Left lung (tissue), 10 donors: ENCODE results near the gene SLC37A4. TPM values are rescaled to one million over a fixed set of nuclear protein-coding genes. Genes with fewer than 3 reads are reported as not detected.
"Not testable (repeated sequence)": the region's sequence is repeated elsewhere in the genome, so short reads cannot be mapped to it uniquely, and the experiment has no call there.

ENCODE experiments used
- ATAC-seq: fragments of 200-7000 bp; cut with Tn5 transposase; one replicate; pipeline ENCODE4 v1.9.1; 2020; ENCODE audit warnings: moderate library complexity
- DNase-seq, 4 donors: peaks; one replicate each; pipeline ENCODE4 v3.0.0-alpha.2; 2013 to 2020
- H3K27ac ChIP-seq, 2 donors: fragments of 200-600 bp; sonication (generic) in 1 of 2; one replicate each; pipeline versions ENCODE4 v1.5.0 to v1.8.0; 2020 to 2021
- H3K27me3 ChIP-seq, 2 donors: fragments of 200-600 bp; sonication (generic) in 1 of 2; one replicate each; pipeline versions ENCODE4 v1.5.0 to v1.8.0; 2020 to 2021
- H3K36me3 ChIP-seq, 2 donors: fragments of 200-600 bp; sonication (generic) in 1 of 2; one replicate each; pipeline versions ENCODE4 v1.5.0 to v1.8.0; 2020 to 2021
- H3K4me1 ChIP-seq, 2 donors: fragments of 200-600 bp; one replicate each; pipeline ENCODE4 v1.8.0; 2021
- H3K4me3 ChIP-seq, 2 donors: fragments of 200-600 bp; sonication (generic) in 1 of 2; one replicate each; pipeline versions ENCODE4 v1.5.0 to v1.8.0; 2020 to 2021; ENCODE audit warnings: mild to moderate bottlenecking in 1 of 2
- H3K9me3 ChIP-seq, 2 donors: fragments of 200-600 bp; sonication (generic) in 1 of 2; one replicate each; pipeline versions ENCODE4 v1.5.0 to v1.8.0; 2020 to 2021
- intact Hi-C, 2 donors: fragments of 100-400 bp; cut with DNase I; formaldehyde crosslinking; loops; one replicate each; pipeline versions ENCODE4 v1.11.2 to v1.14.2; 2022
- polyA plus RNA-seq, 6 donors: library from polyadenylated mRNA; unstranded; fragments of 120-200 nt; gene quantifications; one replicate each; pipeline ENCODE4 v1.2.1, GENCODE V29; 2013; ENCODE audit not compliant: insufficient read length in 6 of 6
- total RNA-seq, 2 donors: library from RNA; stranded (reverse); fragmentation: NEBNext Ultra II Directional; extraction: Animal tissue kit (Norgen Biotek cat#: 25700); gene quantifications; one replicate each; pipeline ENCODE4 v1.2.1, GENCODE V29; 2021
- TF ChIP-seq, protein P1 (sequence below), 2 donors: fragments of 200-600 bp; sonication (generic) in 1 of 2; IDR thresholded peaks; one replicate each; pipeline versions ENCODE4 v1.5.0 to v1.8.0; 2021; ENCODE audit warnings: antibody characterized with exemption in 2 of 2
- donor health status: DM: no; HTN: yes; CAD: no.
- donor health status: DM: no; HTN: no; CAD: no.

The SLC37A4 gene
- total and polyA plus RNA-seq, 8 donors, result 17.8 to 28.8 (median 25.5) TPM

- ATAC-seq (no peak), DNase-seq (no peak)
- peak overlapping the region in 1 of 2 donors; percentile 46 for H3K27ac ChIP-seq
- H3K4me1 ChIP-seq, result peaks cover 19 to 53% of the 10 kb centered on the region in 2 donors
- intact Hi-C loops, result no loop called here
- no peak overlapping the region for H3K4me3 ChIP-seq
- TF ChIP-seq, protein P1, sequence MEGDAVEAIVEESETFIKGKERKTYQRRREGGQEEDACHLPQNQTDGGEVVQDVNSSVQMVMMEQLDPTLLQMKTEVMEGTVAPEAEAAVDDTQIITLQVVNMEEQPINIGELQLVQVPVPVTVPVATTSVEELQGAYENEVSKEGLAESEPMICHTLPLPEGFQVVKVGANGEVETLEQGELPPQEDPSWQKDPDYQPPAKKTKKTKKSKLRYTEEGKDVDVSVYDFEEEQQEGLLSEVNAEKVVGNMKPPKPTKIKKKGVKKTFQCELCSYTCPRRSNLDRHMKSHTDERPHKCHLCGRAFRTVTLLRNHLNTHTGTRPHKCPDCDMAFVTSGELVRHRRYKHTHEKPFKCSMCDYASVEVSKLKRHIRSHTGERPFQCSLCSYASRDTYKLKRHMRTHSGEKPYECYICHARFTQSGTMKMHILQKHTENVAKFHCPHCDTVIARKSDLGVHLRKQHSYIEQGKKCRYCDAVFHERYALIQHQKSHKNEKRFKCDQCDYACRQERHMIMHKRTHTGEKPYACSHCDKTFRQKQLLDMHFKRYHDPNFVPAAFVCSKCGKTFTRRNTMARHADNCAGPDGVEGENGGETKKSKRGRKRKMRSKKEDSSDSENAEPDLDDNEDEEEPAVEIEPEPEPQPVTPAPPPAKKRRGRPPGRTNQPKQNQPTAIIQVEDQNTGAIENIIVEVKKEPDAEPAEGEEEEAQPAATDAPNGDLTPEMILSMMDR (IDR thresholded peaks at IDR 0.05), result no peak
- no peaks in the 10 kb centered on the region for H3K27me3 ChIP-seq
- no peaks in the 10 kb centered on the region for H3K9me3 ChIP-seq
- H3K36me3 ChIP-seq, result peaks cover 0 to 59% of the 10 kb centered on the region in 2 donors
Measured at GRCh38 chr11:119024430-119025098, 6.1 kb downstream of the SLC37A4 start.

DNA sequence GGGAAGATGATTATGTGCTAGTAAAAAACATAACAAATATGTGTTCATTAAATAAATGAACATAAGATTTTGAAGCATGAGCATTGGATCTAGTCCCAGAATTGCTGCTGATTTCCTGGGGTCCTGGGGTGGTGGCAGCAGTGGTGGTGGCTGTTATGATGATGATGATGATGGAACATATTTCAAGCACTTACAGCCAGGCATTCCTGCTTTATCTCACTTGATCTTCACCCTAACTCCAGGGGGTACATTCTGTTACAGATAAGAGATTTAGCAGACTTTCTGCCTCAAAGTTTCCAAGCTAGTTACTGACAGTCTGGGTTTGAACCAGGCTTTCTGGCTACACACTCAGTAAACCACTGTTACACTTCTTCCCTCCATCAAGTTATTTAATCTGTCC lies 6.9 kb downstream of the SLC37A4 start:
- Histone ChIP-seq H3K4me3 (no peak overlapping the region), H3K27me3 (no peaks in the 10 kb centered on the region), H3K9me3 (no peaks in the 10 kb centered on the region), H3K36me3 (peaks cover 0 to 59% of the 10 kb centered on the region in 2 donors), H3K4me1 (peaks cover 12 to 49% of the 10 kb centered on the region in 2 donors), H3K27ac (peak overlapping the region in 1 of 2 donors; percentile 46)
- TF ChIP-seq, protein P1 (IDR thresholded peaks at IDR 0.05), result no peak
- DNase-seq, result no peak
- no peak for ATAC-seq
- intact Hi-C loops, result no loop called here

- Histone ChIP-seq H3K4me3 (no peak overlapping the region), H3K9me3 (no peaks in the 10 kb centered on the region), H3K27me3 (no peaks in the 10 kb centered on the region), H3K36me3 (peaks cover 0 to 58% of the 10 kb centered on the region in 2 donors), H3K27ac (no peak overlapping the region), H3K4me1 (peaks cover 18 to 55% of the 10 kb centered on the region in 2 donors)
- TF ChIP-seq, protein P1 (IDR thresholded peaks at IDR 0.05), result no peak
- intact Hi-C loops, result no loop called here
- ATAC-seq (no peak), DNase-seq (no peak)
Measured at GRCh38 chr11:119021631-119022030, 9.0 kb downstream of the SLC37A4 start.

DNA sequence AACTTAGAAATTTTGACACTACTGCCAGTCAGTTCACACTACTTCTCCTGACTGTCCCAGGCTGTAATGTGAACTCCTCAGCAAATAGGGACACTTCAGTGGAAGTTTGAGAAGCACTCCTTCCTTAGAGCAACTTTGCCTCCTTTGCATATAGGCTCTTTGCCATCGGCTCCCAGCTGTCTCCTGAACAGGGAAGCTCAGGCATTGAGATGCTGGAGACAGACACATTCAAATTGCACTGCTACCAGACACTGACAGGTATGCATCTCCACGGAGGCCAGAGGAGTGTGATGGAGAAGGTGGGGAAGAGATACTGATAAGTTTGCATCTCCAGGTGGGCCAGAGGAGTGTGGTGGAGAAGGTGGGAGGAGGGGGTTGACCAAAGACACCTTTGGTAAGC lies 10.7 kb downstream of the SLC37A4 start:
- TF ChIP-seq, protein P1 (IDR thresholded peaks at IDR 0.05), result no peak
- intact Hi-C loops, result no loop called here
- DNase-seq (no peak), ATAC-seq (no peak)
- H3K36me3 ChIP-seq, result peaks cover 4 to 59% of the 10 kb centered on the region in 2 donors
- H3K4me3 ChIP-seq, result peak overlapping the region; percentile 68 to 76
- H3K9me3 ChIP-seq, result no peaks in the 10 kb centered on the region
- H3K27me3 ChIP-seq, result no peaks in the 10 kb centered on the region
- peaks cover 18 to 62% of the 10 kb centered on the region in 2 donors for H3K4me1 ChIP-seq
- no peak overlapping the region for H3K27ac ChIP-seq

- intact Hi-C loops, result no loop called here
- Histone ChIP-seq H3K4me3 (peak within 1 kb of the TSS; percentile 68 to 76), H3K4me1 (peaks cover 18 to 53% of the 10 kb centered on the region in 2 donors), H3K27ac (peak within 1 kb of the TSS; percentile 88 to 97), H3K27me3 (no peaks in the 10 kb centered on the region), H3K9me3 (no peaks in the 10 kb centered on the region), H3K36me3 (peaks cover 4 to 59% of the 10 kb centered on the region in 2 donors)
- ATAC-seq, result peak; percentile 97
- DNase-seq, result peak; percentile 96 to 98 (median 98)
- TF ChIP-seq, protein P1 (IDR thresholded peaks at IDR 0.05), result no peak
Measured at GRCh38 chr11:119018074-119018938, 12.4 kb downstream of the SLC37A4 start, which contains the start of the genes RPS25 and TRAPPC4. Gene RPS25 (minus strand): TSS chr11:119018343. CDS start chr11:119018284, 59 bp downstream. Gene TRAPPC4 (plus strand): TSS chr11:119018766. CDS start chr11:119018796, 30 bp downstream.

- ATAC-seq, intact Hi-C loops, H3K9me3 ChIP-seq, H3K27me3 ChIP-seq, DNase-seq: not testable (repeated sequence)
- Histone ChIP-seq H3K27ac (peak overlapping the region in 1 of 2 donors; percentile 97), H3K4me1 (peaks cover 18 to 53% of the 10 kb centered on the region in 2 donors), H3K36me3 (peaks cover 4 to 59% of the 10 kb centered on the region in 2 donors), H3K4me3 (peak overlapping the region; percentile 68 to 76)
Measured at GRCh38 chr11:119017377-119017776, 13.3 kb downstream of the SLC37A4 start.
